HG03342 (cell line): ENCODE data around the gene PIGS.
"Not testable (repeated sequence)": the region's sequence is repeated elsewhere in the genome, so short reads cannot be mapped to it uniquely, and the experiment has no call there.

Experiments
- ATAC-seq: cut with Tn5 transposase; IDR thresholded peaks from one replicate; pipeline ENCODE4 v1.9.1; 2021; ENCODE audit warnings: mild to moderate bottlenecking, moderate library complexity; ENCODE audit not compliant: unreplicated experiment

PIGS gene

GRCh38 chr17:28579526-28579925, 8.2 kb upstream of the PIGS start:
- no peak for ATAC-seq

GRCh38 chr17:28578246-28579195, 7.2 kb upstream of the PIGS start:
- ATAC-seq, result no peak

DNA sequence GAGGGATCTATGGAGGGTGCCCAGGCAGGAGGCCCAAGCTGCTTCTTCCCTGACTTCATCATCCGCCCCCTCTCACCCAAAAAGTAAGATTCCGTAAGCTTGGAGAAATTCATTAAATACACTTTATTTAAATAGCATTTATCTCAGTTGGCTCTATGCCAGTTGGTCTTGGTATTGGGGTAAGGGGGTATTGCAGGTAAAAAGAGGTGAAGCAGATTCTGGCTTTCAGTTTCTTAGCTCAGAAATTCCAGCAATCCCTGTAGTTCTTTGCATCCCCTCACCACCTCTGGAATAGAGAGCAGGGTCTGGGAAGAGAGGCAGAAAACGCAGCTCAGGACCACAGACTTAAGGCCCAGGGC, 6.1 kb upstream of the PIGS start:
- ATAC-seq, result no peak

- ATAC-seq, result peak; percentile 77
Measured at GRCh38 chr17:28576758-28577465, 5.6 kb upstream of the PIGS start, which contains the start of gene ALDOC. Gene ALDOC (minus strand): TSS chr17:28576895. CDS start chr17:28575532, 1,363 bp downstream.

GRCh38 chr17:28576016-28576415, 4.7 kb upstream of the PIGS start:
- not testable (repeated sequence) for ATAC-seq

DNA sequence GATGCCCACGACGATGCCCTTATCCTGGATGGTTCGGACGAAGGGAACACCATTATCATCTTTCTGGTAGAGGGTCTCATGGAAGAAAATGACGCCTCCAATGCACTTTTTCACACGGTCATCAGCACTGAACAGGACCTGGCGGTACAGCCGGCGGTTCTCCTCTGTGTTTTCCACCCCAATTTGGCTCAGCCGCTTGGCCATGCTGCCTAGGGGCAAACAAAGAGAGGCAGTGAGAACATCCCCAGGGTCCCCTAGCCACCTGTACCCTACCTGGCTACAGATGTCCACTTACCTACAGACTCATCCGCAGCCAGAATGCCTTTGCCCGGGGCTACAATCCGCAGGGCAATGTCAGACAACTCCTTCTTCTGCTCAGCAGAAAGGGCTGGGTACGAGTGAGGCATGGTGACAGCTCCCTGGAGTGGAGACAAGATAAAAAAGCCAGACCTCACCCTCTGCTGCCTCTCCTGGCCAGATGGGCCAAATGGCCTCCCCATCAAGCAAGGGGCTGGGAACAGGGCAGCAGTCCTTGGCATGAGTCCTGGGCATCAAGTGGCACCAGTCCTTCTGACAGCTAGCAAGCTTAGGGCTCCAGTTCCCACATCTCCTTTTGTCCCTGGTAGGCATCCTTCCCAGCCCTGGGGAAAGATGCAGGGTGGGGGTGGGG, 3.9 kb upstream of the PIGS start:
- ATAC-seq, result no peak

- no peak for ATAC-seq
Measured at GRCh38 chr17:28574526-28574925, 3.2 kb upstream of the PIGS start.

DNA sequence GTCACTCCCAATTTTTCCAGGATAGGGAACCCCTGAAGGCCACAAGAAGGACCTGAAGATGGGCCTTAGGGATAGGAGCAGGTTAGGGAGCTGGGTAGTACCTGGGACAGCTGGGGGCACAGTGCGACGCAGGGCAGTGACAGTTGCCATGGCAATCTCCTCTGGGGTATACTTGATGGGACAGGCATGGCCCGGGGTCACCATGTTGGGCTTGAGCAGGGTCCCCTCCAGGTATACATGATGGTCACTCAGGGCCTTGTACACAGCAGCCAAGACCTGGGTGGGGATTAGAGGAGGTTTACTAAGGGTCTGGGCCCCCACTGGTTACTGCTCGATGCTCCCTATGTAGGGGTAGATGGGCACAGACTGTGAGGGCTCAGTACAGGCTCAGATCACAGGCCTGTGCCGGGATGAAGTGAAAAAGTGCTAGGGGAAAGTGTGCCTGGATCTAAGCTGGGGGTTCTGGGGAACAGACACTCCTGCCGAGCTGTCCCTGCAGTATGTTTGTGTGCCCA, 2.7 kb upstream of the PIGS start:
- no peak for ATAC-seq

DNA sequence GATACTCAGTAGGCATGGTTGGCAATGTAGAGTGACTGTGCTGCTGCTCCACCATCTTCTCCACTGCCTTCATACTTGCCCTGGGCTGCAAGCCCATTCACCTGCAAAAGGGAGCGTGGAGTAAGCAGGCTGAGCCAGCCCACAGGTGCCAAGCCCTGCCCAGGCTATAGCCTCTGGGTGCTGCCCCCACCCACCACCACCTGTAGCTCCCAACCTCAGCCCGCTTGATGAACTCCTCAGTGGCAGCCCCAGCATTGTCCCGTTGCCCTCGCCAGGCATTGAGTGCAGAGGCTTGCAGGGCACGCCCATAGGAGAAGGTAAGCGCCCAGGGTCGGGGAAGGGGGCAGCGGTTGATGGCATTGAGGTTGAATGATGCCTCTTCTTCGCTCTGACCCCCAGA, 2.2 kb upstream of the PIGS start:
- ATAC-seq, result no peak

DNA sequence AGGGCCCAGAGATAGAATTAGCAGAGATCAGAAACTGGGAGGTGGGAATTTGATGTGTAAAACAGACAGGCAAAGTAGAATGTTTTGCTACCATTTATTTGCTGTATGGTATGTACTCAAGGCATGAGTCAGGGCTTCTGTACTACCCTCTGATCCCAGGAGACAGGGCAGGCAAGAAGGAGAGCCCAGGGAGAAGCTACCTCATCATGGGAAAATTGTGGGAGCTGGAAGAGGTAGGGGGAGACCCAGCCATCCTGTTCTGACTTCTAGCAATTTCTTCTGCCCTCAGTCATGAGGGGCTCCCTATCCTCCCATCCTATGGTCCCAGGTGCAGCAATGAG, 1.7 kb upstream of the PIGS start:
- ATAC-seq, result no peak

- no peak for ATAC-seq
Measured at GRCh38 chr17:28572259-28573039, 1.1 kb upstream of the PIGS start.

- ATAC-seq, result peak; percentile 17
Measured at GRCh38 chr17:28570716-28571360, 486 bp downstream of the PIGS start.

GRCh38 chr17:28569446-28569845, 1.9 kb downstream of the PIGS start:
- no peak for ATAC-seq

- ATAC-seq, result peak; percentile 34
Measured at GRCh38 chr17:28567604-28568003, 3.7 kb downstream of the PIGS start.

DNA sequence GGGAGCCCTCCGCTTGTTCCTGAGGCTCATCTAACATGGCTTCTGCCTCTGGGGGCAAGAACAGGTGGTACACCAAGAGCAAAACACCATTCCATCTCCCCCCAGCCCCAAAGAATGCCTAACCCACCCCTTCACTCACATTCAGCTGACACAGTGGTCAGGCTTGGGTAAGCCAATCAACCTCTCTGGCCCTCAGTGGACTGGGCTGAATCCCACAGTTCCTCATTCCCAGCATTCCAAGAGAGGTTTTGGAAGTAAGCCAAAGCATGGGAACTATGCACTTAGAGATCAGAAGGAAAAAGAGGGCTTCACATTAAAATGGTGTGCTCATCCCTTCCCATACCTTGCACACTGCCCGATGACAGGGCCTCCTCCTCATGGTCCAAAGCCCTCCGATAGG, 7.8 kb downstream of the PIGS start:
- ATAC-seq, result no peak

DNA sequence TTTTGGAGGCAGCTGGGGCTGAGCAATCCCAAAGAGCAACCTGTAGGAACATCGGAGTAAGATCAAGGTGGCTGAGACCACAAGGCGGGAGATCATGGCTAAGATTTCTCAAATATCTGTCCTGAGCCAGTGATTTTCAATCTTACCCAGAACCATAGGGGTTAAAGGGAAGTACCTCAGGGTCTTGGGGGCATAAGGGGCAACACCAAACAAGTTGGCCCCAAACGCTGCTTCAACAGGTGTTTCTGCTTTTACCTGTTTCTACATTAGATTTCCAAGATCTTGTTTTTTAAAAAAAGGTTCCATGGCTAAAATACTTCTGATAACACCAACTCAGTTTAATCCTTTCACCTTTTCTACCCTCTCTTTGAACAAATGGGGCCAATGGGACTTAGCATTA, 16.3 kb downstream of the PIGS start:
- ATAC-seq, result no peak

DNA sequence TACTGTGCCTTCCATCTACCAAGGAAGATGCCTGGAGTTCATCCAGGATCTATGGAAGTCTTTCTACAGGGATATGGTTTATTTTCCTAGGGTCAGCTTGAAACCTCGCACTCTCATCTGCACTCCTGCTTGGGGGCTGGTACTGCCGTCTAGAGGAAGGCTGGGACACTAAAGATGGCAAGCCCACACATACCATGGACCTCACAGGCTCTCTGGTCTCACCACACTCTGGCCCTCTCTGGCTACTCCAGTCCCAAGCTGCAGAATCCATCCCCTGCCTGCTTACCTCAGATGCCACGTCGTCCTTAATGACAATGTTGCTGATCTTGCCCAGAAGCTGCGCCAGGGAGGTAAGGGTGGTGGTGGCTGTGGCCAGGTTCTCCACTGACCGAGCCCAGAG, 16.8 kb downstream of the PIGS start:
- ATAC-seq, result no peak

DNA sequence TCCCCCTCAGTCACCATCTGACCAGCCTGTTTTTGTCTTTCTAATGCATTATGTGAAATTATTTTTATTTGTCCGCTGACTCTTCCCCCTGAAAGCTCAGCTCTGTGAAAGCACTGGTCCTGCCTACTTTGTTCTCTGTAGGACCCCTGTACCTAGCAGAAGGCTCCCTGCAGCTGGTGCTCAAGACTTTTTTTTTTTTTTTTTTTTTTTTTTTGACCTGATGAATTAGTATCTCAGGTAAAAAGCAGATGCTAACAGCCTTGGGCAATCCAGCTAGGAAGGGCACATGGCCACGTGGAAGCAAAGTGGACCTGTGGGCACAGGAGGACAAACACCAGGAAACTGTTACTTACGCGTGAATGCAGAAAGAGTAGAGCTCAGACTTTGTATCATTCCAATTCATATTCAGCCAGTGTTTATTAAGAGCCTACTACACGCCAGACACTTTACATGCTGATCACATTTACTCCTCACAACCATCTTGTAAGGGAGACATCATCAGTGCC, 18.3 kb downstream of the PIGS start:
- ATAC-seq, result no peak

DNA sequence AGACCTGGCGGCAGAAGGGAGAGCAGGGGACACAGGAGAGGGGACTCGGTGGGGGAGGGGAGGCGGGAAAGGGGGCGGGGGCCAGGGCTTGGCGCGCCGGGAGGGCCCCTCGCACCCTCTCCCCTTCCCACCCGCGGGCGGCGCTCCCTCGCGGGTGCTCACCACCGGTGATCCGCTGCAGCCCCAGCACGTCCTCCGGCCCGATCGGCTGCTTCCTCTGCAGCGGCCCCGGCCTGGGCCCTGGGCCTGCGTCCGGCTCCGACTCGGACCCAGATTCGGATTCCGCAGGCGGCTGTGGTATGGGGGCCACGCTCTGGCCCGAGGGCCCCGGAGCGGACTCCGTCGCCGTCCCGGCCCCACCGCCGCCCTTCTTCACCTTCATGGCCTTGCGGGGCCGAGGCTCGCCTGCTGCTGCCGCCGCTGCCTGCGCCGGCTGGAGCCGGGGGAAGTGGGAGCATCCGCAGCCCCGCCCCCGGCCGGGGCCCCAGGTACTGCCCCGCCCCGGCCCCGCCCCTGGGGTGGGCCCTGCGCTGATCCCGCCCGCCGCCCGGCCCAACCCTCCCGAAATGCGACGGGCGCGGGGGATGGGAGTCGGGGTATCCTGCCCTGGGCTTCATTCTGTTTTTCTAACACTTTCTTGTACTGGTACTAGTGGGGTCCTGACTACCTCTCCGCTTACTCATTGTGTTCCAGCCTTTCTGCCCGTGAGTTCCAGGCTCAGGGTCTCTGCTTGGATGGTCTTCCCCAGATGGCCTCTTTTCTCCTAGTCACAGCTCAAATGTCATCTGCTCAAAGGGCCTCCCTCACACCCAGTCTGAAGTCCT, 18.9 kb downstream of the PIGS start, which contains the start of gene UNC119:
Gene UNC119, minus strand, starts transcription at position 449 of the 824 bp plus-strand sequence. Its CDS starts 67 bp downstream, at position 382.
- peak; percentile 58 for ATAC-seq
